OCI-M2 (cell line): Measurements from ENCODE around the gene HSP90AB1.

Experiments
- DNase-seq: peaks from one replicate; lab custom pipeline; 2025; ENCODE audit not compliant: unreplicated experiment; lab: John Stamatoyannopoulos, UW

The HSP90AB1 gene

DNA sequence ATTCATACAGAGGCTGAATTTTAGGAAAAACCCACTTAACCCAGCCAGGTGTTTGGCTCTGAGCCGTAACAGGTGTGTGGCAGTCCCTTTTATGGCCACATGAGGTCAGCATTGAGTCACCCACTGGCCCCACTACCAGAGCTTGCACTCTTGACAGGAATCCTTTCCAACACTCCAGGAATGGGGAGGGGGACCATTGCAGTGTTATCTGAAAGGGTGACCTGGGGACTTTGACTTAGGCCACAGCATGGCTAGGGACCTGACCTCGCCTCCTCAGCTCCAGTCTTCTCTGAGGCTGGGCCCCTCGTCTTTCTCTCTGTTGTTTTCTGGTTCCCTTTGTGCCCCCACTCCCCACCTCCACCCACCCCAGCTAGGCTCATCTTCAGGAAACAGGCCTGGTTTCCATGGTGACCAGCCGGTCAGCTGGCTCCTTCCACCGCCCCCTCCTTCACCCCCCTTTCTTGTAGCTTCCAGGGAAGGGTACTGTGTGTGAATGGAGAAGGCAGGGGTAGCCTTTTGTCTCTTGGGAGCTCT, 21.3 kb downstream of the HSP90AB1 start:
- peak; percentile 37 for DNase-seq

DNA sequence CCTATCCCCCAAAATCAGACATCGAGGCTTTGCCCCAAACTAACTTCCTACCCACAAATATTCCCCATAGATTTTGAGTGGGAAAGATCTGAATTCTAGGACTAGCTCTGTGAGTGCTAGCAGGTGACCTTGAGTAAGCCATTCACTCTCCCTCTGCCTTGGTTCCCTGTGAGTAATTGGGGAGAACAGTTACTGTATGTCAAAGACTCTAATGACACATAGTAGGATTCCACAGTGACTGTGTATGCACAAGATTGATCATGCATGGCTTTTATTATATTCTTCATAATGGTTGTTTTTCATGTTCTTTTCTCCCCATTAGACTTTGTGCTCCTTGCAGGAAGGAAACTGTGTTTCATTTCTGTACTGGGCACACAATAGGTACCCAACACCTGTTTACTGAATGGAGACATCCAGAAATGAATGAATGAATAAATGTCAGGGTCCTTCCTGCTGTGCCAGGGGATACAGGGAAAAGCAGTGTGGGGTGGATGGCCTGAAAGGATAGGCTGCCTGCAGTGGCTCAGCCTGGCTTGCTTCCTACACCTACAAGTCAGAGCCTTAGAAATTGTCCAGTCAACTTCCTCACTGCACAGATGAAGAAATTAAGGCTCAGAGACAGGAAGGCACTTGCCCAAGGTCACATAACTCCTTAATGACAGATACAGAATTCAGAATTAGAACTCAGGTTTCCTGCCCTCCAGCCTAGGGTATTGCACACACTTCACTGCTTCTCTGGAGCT, 22.4 kb downstream of the HSP90AB1 start:
- no peak for DNase-seq

DNA sequence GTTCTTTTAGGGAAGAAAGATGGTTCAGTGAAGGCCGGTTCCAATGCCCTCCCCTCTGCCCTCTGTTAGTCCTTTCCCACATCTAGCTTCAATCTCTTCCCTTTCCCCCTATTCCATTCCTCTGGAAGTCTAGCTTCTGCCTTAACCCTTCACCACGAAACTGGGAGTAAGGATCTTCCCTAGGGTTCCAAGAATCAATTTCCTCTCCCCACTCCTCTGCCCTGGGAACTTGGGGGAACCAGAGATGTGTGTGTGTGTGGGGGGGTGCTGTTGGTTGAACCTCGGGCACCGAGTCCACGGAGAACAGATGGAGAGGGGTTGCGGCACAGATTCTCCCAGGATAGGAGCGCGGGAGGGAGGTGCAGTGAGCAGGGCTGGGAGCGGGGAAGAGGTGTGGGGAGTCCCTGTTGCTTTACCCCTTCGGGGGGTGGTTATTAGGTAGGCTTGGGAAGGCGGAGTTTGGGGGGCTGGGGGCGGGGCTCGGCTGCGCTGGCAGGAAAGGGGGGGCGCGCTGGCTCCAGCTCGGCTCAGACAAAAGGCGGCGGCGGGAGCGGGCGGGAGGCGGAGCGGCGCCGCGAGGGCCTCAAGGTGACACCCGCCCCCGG, 23.1 kb downstream of the HSP90AB1 start, which contains the start of gene TMEM151B:
Gene TMEM151B, plus strand, starts transcription at position 530 of the 605 bp plus-strand sequence. CDS start 293 bp downstream, outside the sequence.
- no peak for DNase-seq

DNA sequence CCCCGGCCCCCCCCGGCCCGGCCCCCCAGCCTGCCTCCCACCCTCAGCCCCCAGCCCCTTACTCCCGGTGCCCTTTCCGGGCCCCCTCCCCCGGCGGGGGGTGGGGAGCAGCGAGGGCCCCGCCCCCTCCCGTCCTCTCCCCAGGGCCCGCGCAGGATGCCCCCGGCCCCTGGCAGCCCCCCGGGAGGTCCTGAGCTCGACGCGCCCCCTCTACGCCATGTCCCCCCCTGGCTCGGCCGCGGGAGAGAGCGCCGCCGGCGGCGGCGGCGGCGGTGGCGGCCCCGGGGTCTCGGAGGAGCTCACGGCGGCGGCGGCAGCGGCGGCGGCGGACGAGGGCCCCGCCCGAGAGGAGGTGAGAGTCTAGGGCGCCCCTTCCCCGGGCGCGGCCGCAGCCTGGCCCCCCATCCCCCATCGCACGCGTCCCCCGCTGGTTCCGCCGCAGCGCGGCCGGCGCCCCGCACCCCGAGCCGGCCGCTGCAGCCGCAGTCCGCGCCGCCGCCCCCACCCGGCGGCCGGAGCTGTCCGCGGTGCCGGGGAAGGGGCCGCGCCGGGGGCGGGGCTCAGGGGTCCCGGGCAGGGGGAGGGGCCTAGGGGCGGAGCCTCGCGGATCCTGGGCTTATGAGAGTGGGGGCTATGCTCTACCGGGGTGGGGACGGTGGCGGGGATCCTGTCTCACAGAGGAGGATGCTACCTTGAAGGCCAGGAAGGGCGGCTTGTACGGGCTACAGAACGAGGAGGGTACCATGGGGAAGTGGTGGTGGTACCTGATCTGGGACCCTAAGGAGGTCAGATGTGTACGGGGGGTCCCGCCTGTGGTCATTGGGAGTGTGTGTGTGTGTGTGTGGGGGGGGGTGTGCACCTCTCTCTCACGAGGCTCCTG, 23.9 kb downstream of the HSP90AB1 start:
- no peak for DNase-seq

DNA sequence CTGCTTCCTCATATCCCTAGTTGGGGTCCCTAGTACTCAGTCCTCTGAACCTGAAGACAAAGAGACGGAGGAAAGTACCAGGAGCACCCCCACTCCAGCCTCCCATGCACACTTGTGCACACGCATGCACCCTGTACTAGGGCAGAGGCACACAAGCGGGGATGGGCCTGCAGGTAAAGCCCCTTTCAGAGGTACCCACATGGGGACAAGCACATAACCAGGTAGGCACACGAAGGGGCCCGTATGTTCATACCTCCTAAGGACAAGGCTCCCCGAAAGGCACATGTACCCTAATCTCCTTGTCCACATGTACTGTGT, 24.5 kb downstream of the HSP90AB1 start:
- DNase-seq = no peak

DNA sequence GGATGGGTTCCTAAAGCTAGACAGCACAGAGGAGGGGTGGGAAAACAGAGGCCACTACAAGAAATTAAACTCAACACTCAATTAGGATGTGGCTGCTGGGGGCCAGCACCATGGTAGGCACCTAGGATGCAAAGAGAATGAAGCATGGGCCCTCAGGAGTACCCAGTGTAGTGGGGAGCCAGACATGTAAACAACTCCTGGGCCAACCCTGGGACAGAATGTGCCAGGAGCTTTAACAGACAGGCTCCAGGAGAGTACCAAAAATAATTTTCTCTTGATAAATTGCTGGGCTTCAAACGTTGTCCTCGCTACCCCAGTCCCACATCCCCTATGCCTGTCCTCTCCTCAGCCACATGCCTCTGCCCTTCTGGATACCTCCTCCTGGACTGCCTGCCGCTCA, 25.0 kb downstream of the HSP90AB1 start:
- no peak for DNase-seq

DNA sequence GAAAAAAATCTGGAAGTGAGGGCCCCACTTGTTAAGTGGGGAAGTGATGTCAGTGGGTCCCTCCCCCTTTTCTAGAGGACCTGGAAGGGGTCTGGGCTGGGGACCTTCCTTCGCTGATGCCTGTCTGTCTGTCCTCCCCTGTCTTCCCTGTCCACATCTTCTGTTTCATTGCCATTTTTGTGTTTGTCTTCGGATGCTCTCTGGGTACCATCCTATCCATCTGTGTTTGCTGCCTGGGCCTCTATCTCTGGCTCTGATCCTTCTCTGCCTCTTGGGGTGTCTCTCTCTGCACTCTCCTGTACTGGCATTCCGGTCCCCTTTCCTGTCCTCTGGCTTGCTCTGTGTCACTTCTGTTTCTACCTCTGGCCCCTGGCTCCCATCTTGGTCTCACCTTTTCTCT, 25.6 kb downstream of the HSP90AB1 start:
- no peak for DNase-seq

DNA sequence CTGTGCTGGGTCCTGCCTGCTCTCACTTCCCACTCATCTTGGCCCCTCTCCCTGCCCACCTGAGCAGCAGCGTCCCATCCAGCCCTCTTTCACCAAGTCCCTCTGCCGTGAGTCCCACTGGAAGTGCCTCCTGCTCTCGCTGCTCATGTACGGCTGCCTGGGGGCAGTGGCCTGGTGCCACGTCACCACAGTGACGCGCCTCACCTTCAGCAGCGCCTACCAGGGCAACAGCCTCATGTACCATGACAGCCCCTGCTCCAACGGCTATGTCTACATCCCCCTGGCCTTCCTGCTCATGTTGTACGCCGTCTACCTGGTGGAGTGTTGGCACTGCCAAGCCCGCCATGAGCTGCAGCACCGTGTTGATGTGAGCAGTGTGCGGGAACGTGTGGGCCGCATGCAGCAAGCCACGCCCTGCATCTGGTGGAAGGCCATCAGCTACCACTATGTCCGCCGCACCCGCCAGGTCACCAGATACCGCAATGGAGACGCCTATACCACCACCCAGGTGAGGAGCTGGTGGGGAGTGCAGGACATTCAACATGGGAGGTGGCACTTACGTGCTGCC, 26.2 kb downstream of the HSP90AB1 start:
- DNase-seq = no peak

DNA sequence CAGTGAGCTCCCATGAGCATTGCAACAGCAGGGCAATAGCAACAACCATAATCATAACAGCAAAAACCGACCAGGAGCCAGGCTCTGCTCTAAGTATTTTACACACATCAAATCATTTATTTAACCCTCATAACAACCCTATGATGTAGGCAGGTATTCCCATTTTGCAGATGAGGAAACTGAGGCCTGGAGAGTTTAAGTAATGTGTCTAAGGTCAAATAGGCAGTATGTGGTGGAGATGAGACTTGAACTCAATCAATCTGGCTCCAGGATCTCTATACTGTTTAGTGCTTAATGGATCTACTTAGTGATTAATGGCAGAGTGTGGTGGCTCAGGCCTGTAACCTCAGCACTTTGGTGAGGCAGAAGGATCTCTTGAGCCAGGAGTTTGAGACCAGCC, 26.7 kb downstream of the HSP90AB1 start:
- DNase-seq = no peak

DNA sequence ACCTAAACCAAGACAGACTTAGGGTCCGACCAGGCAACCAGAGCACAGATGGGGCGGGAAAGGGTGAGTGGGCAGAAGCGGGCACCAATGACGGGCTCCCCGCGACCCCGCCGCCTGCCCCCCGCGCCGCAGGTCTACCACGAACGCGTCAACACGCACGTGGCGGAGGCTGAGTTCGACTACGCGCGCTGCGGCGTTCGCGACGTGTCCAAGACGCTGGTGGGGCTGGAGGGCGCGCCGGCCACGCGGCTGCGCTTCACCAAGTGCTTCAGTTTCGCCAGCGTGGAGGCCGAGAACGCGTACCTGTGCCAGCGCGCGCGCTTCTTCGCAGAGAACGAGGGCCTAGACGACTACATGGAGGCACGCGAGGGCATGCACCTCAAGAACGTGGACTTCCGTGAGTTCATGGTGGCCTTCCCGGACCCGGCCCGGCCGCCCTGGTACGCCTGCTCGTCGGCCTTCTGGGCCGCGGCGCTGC, 28.4 kb downstream of the HSP90AB1 start:
- DNase-seq = no peak

DNA sequence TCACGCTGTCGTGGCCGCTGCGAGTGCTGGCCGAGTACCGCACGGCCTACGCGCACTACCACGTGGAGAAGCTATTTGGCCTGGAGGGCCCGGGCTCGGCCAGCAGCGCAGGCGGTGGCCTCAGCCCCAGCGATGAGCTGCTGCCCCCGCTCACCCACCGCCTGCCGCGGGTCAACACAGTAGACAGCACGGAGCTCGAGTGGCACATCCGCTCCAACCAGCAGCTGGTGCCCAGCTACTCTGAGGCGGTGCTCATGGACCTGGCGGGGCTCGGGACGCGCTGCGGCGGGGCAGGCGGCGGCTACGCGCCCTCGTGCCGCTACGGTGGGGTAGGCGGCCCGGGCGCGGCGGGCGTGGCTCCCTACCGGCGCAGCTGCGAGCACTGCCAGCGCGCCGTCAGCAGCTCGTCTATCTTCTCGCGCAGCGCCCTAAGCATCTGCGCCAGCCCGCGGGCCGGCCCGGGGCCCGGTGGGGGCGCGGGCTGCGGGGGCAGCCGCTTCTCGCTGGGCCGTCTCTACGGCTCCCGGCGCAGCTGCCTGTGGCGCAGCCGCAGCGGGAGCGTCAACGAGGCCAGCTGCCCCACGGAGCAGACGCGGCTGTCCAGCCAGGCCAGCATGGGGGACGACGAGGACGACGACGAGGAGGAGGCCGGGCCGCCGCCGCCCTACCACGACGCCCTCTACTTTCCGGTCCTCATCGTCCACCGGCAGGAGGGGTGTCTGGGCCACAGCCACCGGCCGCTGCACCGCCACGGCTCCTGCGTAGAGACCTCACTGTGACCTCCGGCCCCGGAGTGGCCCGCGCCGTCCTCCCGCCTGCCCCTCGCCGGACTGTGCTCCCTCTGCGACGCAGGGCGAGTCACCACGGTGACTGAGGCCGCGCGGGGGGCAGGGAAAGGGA, 29.1 kb downstream of the HSP90AB1 start:
- no peak for DNase-seq

DNA sequence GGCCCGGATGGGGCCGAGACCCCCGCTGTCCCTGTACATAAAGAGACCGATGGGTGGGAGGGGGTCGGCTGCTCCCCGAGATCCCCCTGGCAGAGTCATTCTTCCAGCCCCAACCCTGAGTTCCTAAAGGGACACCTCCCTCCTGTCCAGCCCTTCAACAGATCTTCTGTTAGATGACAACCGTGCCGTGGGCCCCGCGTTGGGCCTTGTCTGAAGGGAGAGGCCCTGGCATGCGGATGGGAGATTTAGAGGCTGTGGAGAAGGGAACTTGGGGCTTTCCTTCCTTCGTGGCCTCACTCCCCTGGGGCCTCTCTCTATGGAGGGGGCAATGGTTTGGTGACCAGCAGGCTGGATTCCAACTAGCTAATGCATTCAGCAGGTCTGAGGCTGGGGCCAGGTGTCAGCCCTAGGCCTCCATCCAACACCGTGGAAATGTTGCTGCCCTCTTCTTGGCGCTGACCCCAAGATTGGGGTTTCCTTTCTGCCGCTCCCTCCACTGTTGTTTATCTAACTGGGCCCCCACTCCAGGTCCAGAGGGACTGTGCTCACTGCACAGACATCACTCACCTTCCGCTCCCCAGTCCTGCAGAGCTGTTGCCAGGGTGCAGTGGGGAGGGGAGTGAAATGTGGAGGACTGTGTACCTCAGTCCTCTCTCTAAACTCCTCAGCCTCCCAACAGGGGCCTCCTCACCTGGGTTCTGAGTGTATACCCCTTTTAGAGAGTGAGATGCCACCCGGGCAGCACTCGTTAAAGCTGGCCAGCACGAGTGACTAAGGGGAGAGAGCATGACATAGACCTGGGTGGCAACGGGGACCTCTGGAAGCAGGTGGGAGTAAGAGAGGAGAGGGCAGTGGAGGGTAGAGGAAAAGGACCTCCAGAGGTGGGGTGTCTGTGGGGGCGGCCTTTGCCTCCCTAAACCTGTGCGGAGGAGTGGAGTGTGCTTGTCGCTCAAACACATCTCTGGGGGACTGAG, 30.1 kb downstream of the HSP90AB1 start:
- DNase-seq = no peak

DNA sequence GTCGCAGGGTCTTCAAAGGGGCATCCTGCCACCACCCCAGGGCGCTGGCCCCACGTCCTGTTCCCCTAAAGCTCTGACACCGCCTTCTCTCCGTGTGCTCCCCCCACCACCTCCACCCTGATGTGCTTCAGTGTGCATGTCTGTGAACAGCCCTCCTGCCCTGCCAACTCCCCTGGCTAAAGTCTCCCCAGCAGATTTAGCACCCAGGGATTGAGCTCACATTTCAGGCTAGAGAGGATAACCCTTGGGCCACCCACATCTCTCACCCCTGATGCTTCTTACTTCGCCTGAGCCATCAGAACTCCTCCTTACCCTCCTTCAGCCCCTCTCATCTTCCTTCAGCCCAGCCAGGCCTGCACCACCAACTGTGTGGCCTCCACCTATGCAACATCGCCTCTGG, 30.9 kb downstream of the HSP90AB1 start:
- no peak for DNase-seq

DNA sequence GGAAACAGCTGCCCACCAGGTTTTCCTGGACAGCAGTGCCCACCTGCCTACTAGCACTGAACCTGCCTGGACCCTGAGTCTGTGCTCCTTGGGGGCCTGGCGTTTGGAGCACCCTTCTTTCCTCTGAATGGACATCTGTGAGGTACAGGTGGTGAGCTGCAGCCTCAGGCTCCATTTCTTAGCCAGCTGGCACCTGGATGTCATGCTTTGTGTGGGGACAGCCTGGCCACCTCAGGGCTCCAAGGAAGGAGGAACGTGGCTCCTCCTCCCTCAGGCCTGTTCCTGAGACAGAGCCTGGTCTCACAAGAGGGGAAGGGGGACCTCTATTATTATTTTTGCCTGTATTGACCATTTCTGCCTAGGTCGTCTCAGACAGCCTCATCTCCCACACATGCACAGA, 31.4 kb downstream of the HSP90AB1 start:
- DNase-seq = no peak

DNA sequence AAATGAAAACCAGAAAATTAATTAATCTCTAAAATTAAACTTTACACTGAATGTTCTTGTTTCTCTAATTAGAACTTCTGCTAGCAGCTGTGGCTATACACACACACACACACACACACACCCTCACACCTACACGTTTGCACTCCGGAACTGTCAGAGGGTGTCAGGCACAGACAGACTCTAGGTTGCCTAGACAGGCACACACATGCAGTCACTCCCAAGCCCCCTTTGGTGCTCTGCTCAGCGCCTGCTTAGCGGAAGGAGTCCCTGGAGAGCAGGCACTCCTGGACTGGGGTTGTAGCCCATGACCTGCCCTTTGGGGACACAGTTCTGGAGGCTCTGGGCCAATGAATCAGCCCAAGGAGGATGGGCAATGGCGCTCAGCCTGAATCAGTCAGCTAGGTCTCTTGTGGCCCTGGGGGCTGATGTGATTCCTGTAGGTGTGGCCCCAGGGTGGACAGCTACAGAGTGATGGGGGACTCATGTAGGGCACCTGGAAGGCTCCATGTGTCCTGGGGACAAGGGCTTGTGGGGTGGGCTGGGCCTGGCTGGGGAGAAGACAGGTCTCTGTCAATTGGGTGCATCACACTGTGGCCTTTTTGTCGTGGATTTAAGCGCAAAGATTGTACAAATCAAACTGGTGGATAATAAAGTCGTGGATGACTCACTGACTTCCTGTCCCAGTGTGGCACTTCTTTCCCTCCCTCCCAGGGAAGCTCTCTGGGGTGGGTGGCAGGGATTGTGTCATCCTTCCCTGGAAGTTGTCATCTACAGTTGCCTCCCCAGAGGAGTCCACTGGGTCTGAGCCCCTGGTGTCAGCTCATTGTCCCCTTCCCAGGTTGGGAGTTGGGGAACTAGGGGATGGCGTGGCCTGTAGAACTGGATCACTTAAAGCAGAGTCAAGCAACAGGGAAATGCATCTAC, 32.1 kb downstream of the HSP90AB1 start:
- DNase-seq = no peak

DNA sequence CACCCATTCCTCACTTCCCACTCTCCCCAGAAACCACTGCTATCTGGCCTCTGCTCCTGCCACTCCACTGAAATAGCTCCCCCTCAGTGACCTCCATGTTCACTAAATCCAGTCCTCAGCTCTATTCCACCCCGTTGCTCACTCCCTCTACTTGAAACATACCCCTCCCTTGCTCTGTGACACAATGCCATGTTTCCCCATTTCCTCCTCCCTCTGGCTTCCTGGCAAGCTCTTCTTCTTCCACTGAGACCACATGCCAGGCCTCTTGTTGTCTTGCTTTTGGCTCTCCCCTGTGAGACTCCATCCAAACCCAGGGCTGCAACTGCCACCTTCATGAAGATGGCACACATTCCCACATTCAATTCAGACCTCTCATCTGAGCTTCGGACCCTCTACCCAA, 37.2 kb downstream of the HSP90AB1 start:
- DNase-seq = no peak

DNA sequence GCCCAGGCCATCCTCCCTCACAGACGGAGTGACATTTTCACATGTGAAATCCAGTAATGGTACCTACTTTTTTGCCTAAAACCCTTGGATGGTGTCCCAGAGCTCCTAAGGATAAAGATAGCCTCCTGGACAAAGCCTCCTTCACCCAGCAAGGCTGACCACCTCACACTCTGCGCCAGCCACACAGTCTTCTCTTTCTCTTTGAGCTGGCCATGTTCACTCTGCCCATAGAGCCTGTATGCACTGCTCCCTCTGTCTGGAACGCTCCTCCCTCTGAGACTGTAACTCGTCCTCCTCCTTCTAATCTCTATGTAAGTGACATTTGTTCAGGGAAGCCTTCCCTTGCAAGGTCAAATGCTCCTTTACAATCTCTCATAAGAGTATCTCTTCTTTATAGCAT, 38.0 kb downstream of the HSP90AB1 start:
- no peak for DNase-seq
